GM18507 (cell line): ENCODE results near the gene USHBP1.

Experiments used
- DNase-seq: peaks from one replicate; pipeline ENCODE4 v3.0.0; 2011; ENCODE audit warnings: low read depth; ENCODE audit not compliant: insufficient read length; ENCODE audit errors: extremely low spot score
- FAIRE-seq: peaks from 2 replicates; lab custom pipeline; 2011; peaks lifted over from hg19 to GRCh38; lab: Jason Lieb, UNC

Gene USHBP1

GRCh38 chr19:17243211-17243829 lies 21.2 kb downstream of the USHBP1 start:
- no peak for DNase-seq

GRCh38 chr19:17242431-17243208 lies 21.9 kb downstream of the USHBP1 start:
- FAIRE-seq (no peak), DNase-seq (no peak)

More at GRCh38 chr19:17243211-17243829, 21.2 kb downstream of the USHBP1 start:
- no peak for FAIRE-seq

- no peak for DNase-seq
- no peak for FAIRE-seq
These were observed 23.6 kb downstream of the USHBP1 start for GRCh38 chr19:17240826-17241399.

GRCh38 chr19:17240062-17240752 lies 24.3 kb downstream of the USHBP1 start:
- FAIRE-seq (no peak), DNase-seq (no peak)

GRCh38 chr19:17237747-17238706 lies 26.5 kb downstream of the USHBP1 start:
- no peak for DNase-seq
- FAIRE-seq, result no peak

GRCh38 chr19:17236811-17237543 lies 27.6 kb downstream of the USHBP1 start:
- DNase-seq (no peak), FAIRE-seq (no peak)

GRCh38 chr19:17235971-17236777 lies 28.4 kb downstream of the USHBP1 start:
- no peak for DNase-seq
- FAIRE-seq, result no peak

GRCh38 chr19:17235300-17235970 lies 29.1 kb downstream of the USHBP1 start:
- peak; percentile 54 for DNase-seq
- FAIRE-seq, result peak; percentile 78

- DNase-seq (no peak), FAIRE-seq (peak; percentile 81)
These were observed 29.6 kb downstream of the USHBP1 start for GRCh38 chr19:17234911-17235299.

GRCh38 chr19:17232258-17232657 lies 32.3 kb downstream of the USHBP1 start:
- DNase-seq (no peak), FAIRE-seq (no peak)

GRCh38 chr19:17229890-17230289 lies 34.7 kb downstream of the USHBP1 start:
- DNase-seq (no peak), FAIRE-seq (no peak)

GRCh38 chr19:17227798-17228367 lies 36.7 kb downstream of the USHBP1 start:
- DNase-seq (no peak), FAIRE-seq (no peak)

- FAIRE-seq, result peak; percentile 97
- peak; percentile 87 for DNase-seq
These were observed 38.3 kb downstream of the USHBP1 start, which contains the start of gene OCEL1 for GRCh38 chr19:17226002-17226933. OCEL1 (plus strand) TSS chr19:17226226; CDS start chr19:17226248, 22 bp downstream.

- DNase-seq (no peak), FAIRE-seq (no peak)
These were observed 39.5 kb downstream of the USHBP1 start for GRCh38 chr19:17225053-17225452.

GRCh38 chr19:17220207-17220758 lies 44.3 kb downstream of the USHBP1 start:
- FAIRE-seq (no peak), DNase-seq (no peak)
